Measurements from ENCODE around the gene SEMA4F. TPM values are rescaled to one million over a fixed set of nuclear protein-coding genes. Genes with fewer than 3 reads are reported as not detected.

SEMA4F gene
- total RNA-seq, 2 experiments from 2014 or later = 6.6 to 8.2 TPM

DNA sequence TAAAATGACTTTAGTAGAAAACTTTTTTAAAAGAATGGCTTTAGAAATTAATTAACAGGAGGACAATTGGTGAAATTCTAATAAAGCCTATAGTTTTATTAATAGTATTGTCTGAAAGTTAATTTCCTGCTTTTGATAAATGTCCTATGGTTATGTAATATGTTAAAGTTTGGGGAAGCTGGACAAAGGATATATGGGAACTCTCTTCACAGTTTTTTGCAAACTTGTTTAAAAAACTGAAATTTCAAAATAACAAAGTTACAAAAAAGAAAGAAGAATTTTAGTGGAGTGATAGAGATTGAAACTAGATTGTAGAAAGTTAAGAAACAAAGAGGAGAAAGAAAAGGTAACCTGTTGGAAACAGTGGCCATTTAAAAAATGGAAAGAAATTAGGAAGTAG lies 67.3 kb downstream of the SEMA4F start:
- H3K9me3 Mint-ChIP-seq = no peaks in the 10 kb centered on the region
- H3K4me3 Mint-ChIP-seq = no peak overlapping the region
- CTCF ChIA-PET = interaction anchor here (0.7 kb wide), 1 partner anchor 134 kb away, joined by 3 read pairs; no protein-coding TSS in a partner anchor
- DNase-seq = no peak
- no peak overlapping the region for H3K27ac Mint-ChIP-seq
- H3K27me3 Mint-ChIP-seq = peaks cover 12% of the 10 kb centered on the region
- H3K36me3 Mint-ChIP-seq (ENCODE audit: low read depth) = no peaks in the 10 kb centered on the region
- POLR2A ChIA-PET = no interaction called here
- no peaks in the 10 kb centered on the region for H3K4me1 Mint-ChIP-seq

GRCh38 chr2:74724496-74724895 lies 70.4 kb downstream of the SEMA4F start:
- no peak for DNase-seq
- H3K36me3 Mint-ChIP-seq (ENCODE audit: low read depth) = no peaks in the 10 kb centered on the region
- H3K27me3 Mint-ChIP-seq = peaks cover 25% of the 10 kb centered on the region
- ChIA-PET CTCF (interaction anchor here (0.6 kb wide), 1 partner anchor 11 kb away, joined by 3 read pairs; no protein-coding TSS in a partner anchor), POLR2A (no interaction called here)
- H3K27ac Mint-ChIP-seq = no peak overlapping the region
- H3K9me3 Mint-ChIP-seq = no peaks in the 10 kb centered on the region
- H3K4me1 Mint-ChIP-seq = no peaks in the 10 kb centered on the region
- no peak overlapping the region for H3K4me3 Mint-ChIP-seq

GRCh38 chr2:74725287-74725686 lies 71.2 kb downstream of the SEMA4F start:
- no peak overlapping the region for H3K27ac Mint-ChIP-seq
- DNase-seq = no peak
- no peaks in the 10 kb centered on the region for H3K9me3 Mint-ChIP-seq
- no peak overlapping the region for H3K4me3 Mint-ChIP-seq
- H3K27me3 Mint-ChIP-seq = peaks cover 23% of the 10 kb centered on the region
- CTCF ChIA-PET = no interaction called here
- POLR2A ChIA-PET = no interaction called here
- no peaks in the 10 kb centered on the region for H3K36me3 Mint-ChIP-seq (ENCODE audit: low read depth)
- no peaks in the 10 kb centered on the region for H3K4me1 Mint-ChIP-seq

- no peak for DNase-seq
- Mint-ChIP-seq H3K27ac (no peak overlapping the region), H3K4me3 (no peak overlapping the region), H3K27me3 (peaks cover 35% of the 10 kb centered on the region), H3K36me3 (ENCODE audit: low read depth) (no peaks in the 10 kb centered on the region), H3K4me1 (no peaks in the 10 kb centered on the region), H3K9me3 (no peaks in the 10 kb centered on the region)
- ChIA-PET POLR2A (no interaction called here), CTCF (no interaction called here)
Measured at GRCh38 chr2:74728842-74729241, 74.8 kb downstream of the SEMA4F start.

GRCh38 chr2:74730530-74730929 lies 76.5 kb downstream of the SEMA4F start:
- Mint-ChIP-seq H3K4me3 (no peak overlapping the region), H3K36me3 (ENCODE audit: low read depth) (no peaks in the 10 kb centered on the region), H3K27ac (no peak overlapping the region), H3K4me1 (peaks cover 2% of the 10 kb centered on the region), H3K9me3 (no peaks in the 10 kb centered on the region), H3K27me3 (peaks cover 42% of the 10 kb centered on the region)
- ChIA-PET POLR2A (no interaction called here), CTCF (interaction anchor here (0.7 kb wide), 1 partner anchor 15 kb away, joined by 3 read pairs; no protein-coding TSS in a partner anchor)
- no peak for DNase-seq

Other genes with a start within 250 kb of the SEMA4F start
- 1 to 10 TPM; 1.2 to 1.6 TPM for gene C2orf81, start 232.6 kb upstream of the SEMA4F start, total RNA-seq
- gene WDR54, start 232.5 kb upstream of the SEMA4F start, total RNA-seq = 100 to 1,000 TPM; 102 to 105 TPM
- gene RTKN, start 212.3 kb upstream of the SEMA4F start, total RNA-seq = 1 to 10 TPM; 1.1 TPM
- gene INO80B, start 199.2 kb upstream of the SEMA4F start, total RNA-seq = 10 to 100 TPM; 39.8 to 40.3 TPM
- gene WBP1, start 195.8 kb upstream of the SEMA4F start, total RNA-seq = 10 to 100 TPM; 58.3 to 60.4 TPM
- 10 to 100 TPM; 70.3 to 73.1 TPM for gene MOGS, start 188.9 kb upstream of the SEMA4F start, total RNA-seq
- gene MRPL53, start 181.6 kb upstream of the SEMA4F start, total RNA-seq = 100 to 1,000 TPM; 115 to 126 TPM
- gene CCDC142, start 171.2 kb upstream of the SEMA4F start, total RNA-seq = 10 to 100 TPM; 20.9 to 25.0 TPM
- 10 to 100 TPM; 42.3 to 42.9 TPM for gene TTC31, start 171.2 kb upstream of the SEMA4F start, total RNA-seq
- 1 to 10 TPM; 1.2 to 1.8 TPM for gene LBX2, start 154.6 kb upstream of the SEMA4F start, total RNA-seq
- 10 to 100 TPM; 23.0 to 31.4 TPM for gene PCGF1, start 146.6 kb upstream of the SEMA4F start, total RNA-seq
- 1 to 10 TPM; 2.6 to 3.3 TPM for gene TLX2, start 139.8 kb upstream of the SEMA4F start, total RNA-seq
- under 1 TPM; 0.33 to 0.45 TPM for gene DQX1, start 128.0 kb upstream of the SEMA4F start, total RNA-seq
- 100 to 1,000 TPM; 118 to 119 TPM for gene AUP1, start 124.5 kb upstream of the SEMA4F start, total RNA-seq
- gene HTRA2, start 124.3 kb upstream of the SEMA4F start, total RNA-seq = 10 to 100 TPM; 49.2 to 51.1 TPM
- under 1 TPM; 0.60 to 0.70 TPM for gene LOXL3, start 100.3 kb upstream of the SEMA4F start, total RNA-seq
- 10 to 100 TPM; 45.2 to 46.8 TPM for gene DOK1, start 99.5 kb upstream of the SEMA4F start, total RNA-seq
- not detected for gene M1AP, start 5.9 kb upstream of the SEMA4F start, total RNA-seq
- gene HK2, start 179.9 kb downstream of the SEMA4F start, total RNA-seq = 10 to 100 TPM; 36.8 to 37.8 TPM

All from activated CD4-positive, alpha-beta memory T cell treated with anti-CD3 and anti-CD28 coated beads, Interleukin-2, amount 10 ng/mL, durations not matched to agents 7 days and 5 days (primary cell).